Measurements from ENCODE around the gene APH1B.

GRCh38 chr15:63331456-63331855, 54.1 kb downstream of the APH1B start:
- TF ChIP-seq CTCF (IDR thresholded peaks at IDR 0.05; ENCODE audit: low read depth, low read length) (no peak), EZH2phosphoT487 (IDR thresholded peaks at IDR 0.05; ENCODE audit: low read depth) (no peak)

All from OCI-LY3 (cell line).